Neuron (in vitro differentiated cells): ENCODE measurements around the gene MMP11.

Experiments
- H2AFZ ChIP-seq: one replicate; pipeline ENCODE4 v1.6.1; 2013; ENCODE audit warnings: low read depth, mild to moderate bottlenecking, inconsistent platforms, low read length, moderate library complexity
- H3K27me3 ChIP-seq: one replicate; pipeline ENCODE4 v1.6.1; 2013; ENCODE audit warnings: low read length; ENCODE audit not compliant: insufficient read depth
- H3K36me3 ChIP-seq: one replicate; pipeline ENCODE4 v1.6.1; 2013; ENCODE audit warnings: low read length; ENCODE audit not compliant: insufficient read depth
- H3K4me1 ChIP-seq: one replicate; pipeline ENCODE4 v1.6.1; 2013; ENCODE audit warnings: low read length; ENCODE audit not compliant: insufficient read depth
- H3K4me3 ChIP-seq: 2 replicates; pipeline ENCODE4 v1.5.1; 2013; ENCODE audit warnings: mild to moderate bottlenecking, low read length, moderate library complexity
- H3K9me3 ChIP-seq: one replicate; pipeline ENCODE4 v1.6.1; 2013; ENCODE audit warnings: low read length

The MMP11 gene

DNA sequence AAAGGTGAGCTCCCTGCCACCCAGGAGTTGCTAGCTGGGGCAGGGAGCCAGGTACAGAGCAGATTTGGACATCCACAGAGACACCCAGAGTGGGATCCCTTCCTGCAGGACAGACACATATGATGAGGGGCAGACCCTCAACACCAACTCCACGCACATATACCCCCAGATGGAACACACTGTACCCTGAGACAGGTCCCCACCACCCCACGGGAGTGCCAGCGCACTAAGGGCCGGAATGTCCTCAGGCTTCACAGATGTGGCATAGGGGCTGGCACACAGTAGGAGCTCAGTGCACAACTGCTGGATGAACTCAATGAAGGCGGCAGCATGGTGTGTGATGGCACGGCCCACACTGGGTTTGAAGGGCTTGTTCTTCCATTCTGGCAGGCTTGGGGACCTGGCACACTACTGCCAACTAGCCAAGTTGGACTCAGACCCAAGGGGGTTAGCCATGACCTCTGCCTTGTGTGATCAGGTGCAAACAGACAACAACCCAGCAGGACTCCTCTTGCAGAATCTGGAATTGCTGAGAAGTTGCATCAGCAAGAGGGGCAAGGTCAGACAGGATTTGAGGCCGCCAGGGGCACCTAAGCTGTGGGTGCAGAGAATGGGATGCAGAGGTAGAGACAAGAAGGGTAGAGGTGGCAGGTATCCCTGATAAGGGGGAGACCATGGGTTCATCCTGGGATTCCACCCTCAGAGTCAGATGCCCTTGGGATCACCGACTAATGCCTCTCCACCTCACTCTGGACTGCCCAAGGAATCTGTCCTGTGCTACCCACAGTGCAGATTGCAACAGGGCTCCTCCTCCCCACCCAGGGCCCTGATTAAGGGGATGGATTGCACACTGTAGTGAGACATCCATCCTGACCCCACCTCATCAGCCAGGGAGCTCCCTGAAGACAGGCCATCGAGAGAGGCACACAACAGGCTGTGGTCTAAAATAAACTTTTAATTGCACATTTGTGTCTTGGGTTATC is 7.5 kb upstream of the MMP11 start:
- H3K4me3 ChIP-seq = no peak overlapping the region
- peaks cover 15% of the 10 kb centered on the region for H3K4me1 ChIP-seq
- H3K27me3 ChIP-seq = no peaks in the 10 kb centered on the region
- no peaks in the 10 kb centered on the region for H3K9me3 ChIP-seq
- no peak overlapping the region for H2AFZ ChIP-seq
- H3K36me3 ChIP-seq = peaks cover 10% of the 10 kb centered on the region

DNA sequence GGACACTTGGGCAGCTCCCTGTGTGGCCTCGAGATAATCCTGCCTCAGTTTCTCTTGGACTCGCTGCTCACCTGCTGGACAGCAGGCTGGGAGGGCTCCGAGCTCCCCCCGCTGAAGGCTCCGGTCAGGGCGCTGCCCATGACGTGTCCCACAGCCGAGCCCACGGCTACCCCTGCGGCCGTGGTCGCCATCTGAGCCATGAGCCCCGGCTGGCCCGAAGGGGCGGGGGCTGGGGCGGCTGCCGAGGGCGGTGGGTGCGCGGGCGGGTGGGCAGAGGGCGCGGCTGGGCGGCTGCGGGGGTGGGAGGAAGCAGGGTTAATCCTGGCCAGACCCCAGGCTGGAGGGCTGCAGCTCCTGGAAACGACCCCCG is 5.4 kb upstream of the MMP11 start:
- Histone ChIP-seq H3K4me1 (peaks cover 22% of the 10 kb centered on the region), H3K9me3 (no peaks in the 10 kb centered on the region)

DNA sequence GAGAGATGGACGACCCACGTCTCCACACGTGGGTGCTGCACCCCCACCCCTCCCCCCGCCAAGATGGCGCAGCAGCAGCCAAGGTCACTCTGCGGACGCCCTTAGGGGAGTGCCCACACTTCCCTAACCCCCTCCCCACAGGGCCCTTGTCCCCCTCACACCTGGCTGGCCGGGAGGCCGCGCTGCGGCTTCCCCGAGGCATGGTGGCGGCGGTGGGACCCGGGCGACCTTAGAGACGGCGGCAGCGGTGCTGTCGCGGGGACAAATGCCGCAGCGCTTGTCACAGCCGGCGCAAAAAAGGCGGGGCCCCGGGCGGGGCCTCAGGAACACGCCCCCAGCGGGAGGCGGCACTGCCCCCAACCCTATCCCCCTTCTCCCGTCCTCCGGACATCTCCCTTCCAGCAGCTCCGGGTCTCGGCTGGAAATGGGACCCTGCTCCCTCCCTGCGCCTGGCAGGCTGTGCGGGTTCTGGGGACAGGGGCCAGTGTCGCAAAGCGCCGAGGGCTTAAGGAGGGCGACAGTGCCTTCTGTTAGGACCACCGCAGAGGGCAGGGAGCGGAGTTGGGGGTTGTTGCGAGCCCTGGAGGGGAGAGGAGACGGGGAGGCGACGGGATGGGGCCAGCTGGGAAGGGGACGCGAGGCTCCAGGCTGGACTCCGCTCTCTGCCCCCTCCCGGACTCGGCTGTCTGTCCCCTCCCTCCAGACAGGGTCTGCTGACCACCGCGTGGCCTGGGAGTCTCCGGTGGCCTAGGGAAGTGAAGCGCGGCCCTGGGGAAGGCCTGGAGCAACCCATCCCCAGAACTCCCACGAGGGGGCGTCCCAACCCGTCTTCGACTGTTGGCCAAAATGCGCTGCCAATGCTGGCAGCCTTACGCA is 4.7 kb upstream of the MMP11 start, which contains the start of gene CHCHD10:
CHCHD10 (minus strand) TSS at position 300 of the 876 bp plus-strand sequence; CDS start at position 202, 98 bp downstream.
- peak within 1 kb of the TSS; percentile 89 for H2AFZ ChIP-seq
- peaks cover 10% of the 10 kb centered on the region for H3K36me3 ChIP-seq
- no peaks in the 10 kb centered on the region for H3K27me3 ChIP-seq
- peak within 1 kb of the TSS; percentile 58 for H3K4me3 ChIP-seq
- H3K4me1 ChIP-seq = peaks cover 19% of the 10 kb centered on the region
- H3K9me3 ChIP-seq = no peaks in the 10 kb centered on the region

More for the DNA sequence above, 5.4 kb upstream of the MMP11 start:
- Histone ChIP-seq H3K27me3 (no peaks in the 10 kb centered on the region), H3K36me3 (peaks cover 10% of the 10 kb centered on the region), H3K4me3 (peak overlapping the region; percentile 58), H2AFZ (peak overlapping the region; percentile 89)

DNA sequence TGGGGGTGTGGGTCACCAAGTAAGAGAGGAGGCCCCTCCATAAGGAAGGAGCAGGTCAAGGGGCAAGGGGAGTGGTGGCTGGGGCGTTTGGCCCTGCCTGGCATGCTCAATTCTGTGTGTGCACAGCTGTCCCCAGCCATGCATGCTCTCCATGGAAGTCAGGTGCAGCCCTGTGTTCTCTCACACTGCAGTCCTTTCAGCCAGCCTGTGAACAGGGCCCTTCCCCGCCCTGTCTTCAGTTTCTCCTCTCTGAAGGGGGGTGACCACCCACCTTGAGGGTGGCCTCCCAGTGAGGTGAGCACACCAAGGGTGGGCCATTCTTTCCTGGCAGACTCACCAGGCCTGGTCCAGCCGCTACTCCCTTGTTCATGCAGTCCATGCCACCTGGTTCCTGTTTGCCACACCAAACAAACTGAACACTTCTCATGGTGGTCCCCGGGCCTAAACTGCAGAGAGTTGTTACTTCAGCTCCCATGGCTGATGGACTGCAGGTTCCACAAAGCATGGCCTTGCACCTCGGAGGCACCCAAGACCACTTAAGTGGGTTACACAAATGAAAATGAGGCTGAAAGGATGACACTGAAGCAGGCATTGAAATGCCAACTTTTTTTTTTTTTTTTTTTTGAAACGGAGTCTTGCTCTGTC is 3.2 kb upstream of the MMP11 start:
- H3K36me3 ChIP-seq = peaks cover 10% of the 10 kb centered on the region
- H3K27me3 ChIP-seq = no peaks in the 10 kb centered on the region
- peaks cover 23% of the 10 kb centered on the region for H3K4me1 ChIP-seq
- no peak overlapping the region for H2AFZ ChIP-seq
- no peak overlapping the region for H3K4me3 ChIP-seq
- H3K9me3 ChIP-seq = no peaks in the 10 kb centered on the region

DNA sequence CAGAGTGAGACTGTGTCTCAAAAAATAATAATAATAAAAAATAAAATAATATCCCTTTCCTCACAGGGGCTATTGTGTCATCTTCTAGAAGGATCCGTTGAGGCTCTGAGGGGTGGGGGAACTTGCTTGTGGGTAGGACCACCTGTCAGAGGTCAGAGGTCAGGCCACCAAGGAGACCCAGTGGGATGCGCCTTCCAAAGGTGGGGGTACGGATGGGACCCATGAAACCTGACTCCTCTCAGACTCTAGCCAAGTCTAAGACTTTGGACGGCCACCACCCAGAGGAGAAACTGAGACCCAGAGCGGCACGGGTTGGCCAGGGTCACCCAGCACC is 367 bp upstream of the MMP11 start:
- Histone ChIP-seq H3K36me3 (no peaks in the 10 kb centered on the region), H3K4me3 (peak overlapping the region; percentile 47), H3K9me3 (no peaks in the 10 kb centered on the region), H2AFZ (no peak overlapping the region), H3K4me1 (peaks cover 18% of the 10 kb centered on the region), H3K27me3 (no peaks in the 10 kb centered on the region)

DNA sequence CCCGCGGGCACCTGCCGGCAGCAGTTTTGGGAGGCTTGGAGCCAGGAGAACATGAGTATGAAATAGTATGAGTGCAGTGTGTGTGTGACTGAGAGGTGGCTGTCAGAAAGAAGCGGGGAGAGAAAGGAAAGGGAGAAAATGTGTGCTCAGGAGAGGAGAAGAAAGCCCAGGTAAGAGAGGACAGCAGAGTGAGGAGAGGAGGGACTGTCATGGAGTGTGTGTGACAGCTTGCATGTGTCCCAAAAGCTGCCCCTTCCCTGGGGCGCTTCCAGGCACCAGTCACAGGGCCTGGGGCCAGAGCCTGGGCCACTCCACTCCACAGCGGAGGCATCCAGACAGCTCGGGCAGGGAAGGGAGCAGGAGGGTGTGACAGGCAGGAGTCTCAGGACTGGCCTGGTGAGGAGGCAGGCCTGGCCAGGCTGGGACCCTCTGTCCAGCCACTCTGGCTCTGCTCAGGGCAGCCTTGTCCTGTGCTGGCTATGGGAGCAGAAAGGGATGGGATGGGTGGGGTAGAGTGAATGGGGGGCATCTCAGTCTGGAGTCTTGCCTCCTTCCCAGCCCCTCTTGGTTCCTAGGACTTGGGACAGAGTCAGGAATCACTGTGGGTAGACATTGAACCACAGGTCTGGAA is 949 bp downstream of the MMP11 start:
- Histone ChIP-seq H3K4me1 (peaks cover 17% of the 10 kb centered on the region), H3K36me3 (no peaks in the 10 kb centered on the region), H3K27me3 (no peaks in the 10 kb centered on the region), H3K4me3 (peak overlapping the region; percentile 52), H2AFZ (no peak overlapping the region), H3K9me3 (no peaks in the 10 kb centered on the region)

DNA sequence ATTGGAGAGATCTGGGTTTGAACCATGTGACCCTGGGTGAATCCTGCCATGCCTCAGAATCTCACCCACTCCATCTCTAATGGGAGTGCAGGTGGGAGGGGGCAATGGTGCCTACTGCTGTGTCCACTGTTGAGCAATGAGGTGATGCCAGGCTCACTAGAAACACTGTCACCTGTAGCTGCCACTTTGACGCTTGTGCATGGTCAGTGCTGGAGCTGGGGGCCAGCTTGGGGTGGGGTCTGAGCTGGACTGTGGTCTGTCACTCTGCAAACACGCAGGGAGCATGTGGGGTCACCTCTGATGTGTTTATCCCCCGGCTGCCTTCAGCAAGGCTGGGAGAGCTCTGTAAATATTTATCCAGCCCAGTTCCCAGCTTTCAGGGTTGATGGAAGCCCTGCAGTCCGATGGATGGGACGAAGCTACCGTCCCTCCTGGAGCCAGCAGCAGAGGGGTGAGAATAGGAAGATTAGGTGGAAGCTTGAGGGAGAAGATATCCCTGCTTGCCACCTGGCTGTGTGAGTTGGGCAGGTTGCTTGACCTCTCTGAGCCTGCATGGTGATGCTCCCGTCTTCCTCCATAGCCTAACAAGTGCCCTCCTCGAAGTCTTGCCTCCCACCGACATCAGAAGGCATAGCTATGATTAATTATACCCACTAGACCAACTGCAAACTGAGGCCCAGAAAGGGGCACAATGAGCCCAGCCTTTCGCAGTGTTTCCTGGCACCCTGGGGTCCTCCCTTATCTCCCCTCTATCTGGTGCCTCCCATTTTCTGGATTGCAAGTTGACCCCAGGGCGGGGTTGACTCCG is 1.7 kb downstream of the MMP11 start:
- peaks cover 16% of the 10 kb centered on the region for H3K4me1 ChIP-seq
- no peak overlapping the region for H3K4me3 ChIP-seq
- no peaks in the 10 kb centered on the region for H3K27me3 ChIP-seq
- H3K36me3 ChIP-seq = no peaks in the 10 kb centered on the region
- no peak overlapping the region for H2AFZ ChIP-seq
- no peaks in the 10 kb centered on the region for H3K9me3 ChIP-seq

- no peaks in the 10 kb centered on the region for H3K9me3 ChIP-seq
- H2AFZ ChIP-seq = no peak overlapping the region
- H3K4me1 ChIP-seq = peaks cover 16% of the 10 kb centered on the region
- H3K36me3 ChIP-seq = no peaks in the 10 kb centered on the region
- H3K4me3 ChIP-seq = no peak overlapping the region
- H3K27me3 ChIP-seq = no peaks in the 10 kb centered on the region
Measured at GRCh38 chr22:23774922-23775436, 2.3 kb downstream of the MMP11 start.

GRCh38 chr22:23775779-23776375 is 3.2 kb downstream of the MMP11 start:
- no peak overlapping the region for H3K4me3 ChIP-seq
- no peaks in the 10 kb centered on the region for H3K9me3 ChIP-seq
- no peaks in the 10 kb centered on the region for H3K27me3 ChIP-seq
- no peak overlapping the region for H2AFZ ChIP-seq
- H3K36me3 ChIP-seq = no peaks in the 10 kb centered on the region
- H3K4me1 ChIP-seq = peaks cover 16% of the 10 kb centered on the region

DNA sequence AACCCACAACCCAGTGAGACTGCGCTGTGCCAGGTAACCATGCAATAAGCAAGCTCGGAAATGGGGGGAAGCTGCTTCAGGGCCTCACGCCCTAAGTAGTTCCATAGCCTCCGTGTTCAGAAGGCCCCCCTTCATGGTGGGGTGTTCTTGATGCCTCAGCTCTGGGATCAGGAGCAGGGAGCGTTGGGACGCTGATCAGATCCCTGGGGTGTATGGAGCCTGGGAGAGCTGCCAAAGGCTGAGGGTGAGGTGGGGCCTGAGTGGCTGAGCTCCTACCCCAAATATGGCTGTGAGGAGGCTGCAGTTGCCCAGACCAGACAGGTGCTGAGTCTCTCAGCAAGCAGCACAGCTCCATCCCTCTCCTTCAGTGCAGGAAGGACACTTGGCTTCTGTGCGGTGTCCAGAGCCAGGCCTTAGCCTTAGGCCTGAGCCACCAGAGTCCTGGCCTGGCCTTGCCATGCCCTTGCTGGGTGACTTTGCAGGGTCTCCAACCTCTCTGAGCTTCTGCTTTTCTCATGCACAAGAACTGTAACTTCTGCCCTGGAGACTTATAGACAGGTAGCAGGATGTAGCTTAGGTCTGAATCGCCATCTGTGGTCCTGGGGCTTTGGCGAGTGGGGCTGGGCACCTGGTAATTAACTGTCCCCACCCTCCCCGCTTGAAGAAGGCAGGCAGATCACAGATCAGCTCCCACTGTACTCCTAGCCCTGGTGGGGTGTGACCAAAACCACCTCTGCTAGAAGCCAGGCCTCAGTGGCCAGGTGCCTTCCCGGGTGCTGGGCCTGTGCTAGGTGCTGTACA is 5.3 kb downstream of the MMP11 start:
- peaks cover 6% of the 10 kb centered on the region for H3K4me1 ChIP-seq
- no peaks in the 10 kb centered on the region for H3K36me3 ChIP-seq
- H3K4me3 ChIP-seq = no peak overlapping the region
- H2AFZ ChIP-seq = no peak overlapping the region
- no peaks in the 10 kb centered on the region for H3K27me3 ChIP-seq
- no peaks in the 10 kb centered on the region for H3K9me3 ChIP-seq

DNA sequence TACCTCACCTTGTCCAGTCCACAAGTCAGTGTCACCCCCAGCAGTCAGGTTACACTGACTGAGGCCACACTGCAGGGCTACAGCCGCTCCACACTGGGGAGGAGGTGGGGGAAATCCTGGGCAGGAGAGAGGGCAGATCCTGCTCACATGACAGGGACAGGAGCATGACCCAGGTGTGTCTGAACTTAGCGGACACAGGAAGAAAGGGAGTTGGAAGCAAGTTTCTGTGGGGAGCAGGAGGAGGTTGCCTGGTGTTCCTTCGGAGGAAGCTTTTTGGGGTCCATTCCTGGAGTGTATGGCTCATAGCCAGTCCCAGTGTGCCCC is 5.9 kb downstream of the MMP11 start:
- Histone ChIP-seq H2AFZ (no peak overlapping the region), H3K27me3 (no peaks in the 10 kb centered on the region), H3K4me3 (no peak overlapping the region), H3K36me3 (no peaks in the 10 kb centered on the region), H3K9me3 (no peaks in the 10 kb centered on the region), H3K4me1 (peaks cover under 1% of the 10 kb centered on the region)
